Gastroesophageal sphincter (tissue), 3 donors: Measurements from ENCODE around the gene FASTKD2.

Source experiments
- CTCF ChIP-seq, 4 experiments: fragments of 200-600 bp in 2 of 4; fragments of 450-650 bp in 2 of 4; sonication (generic) in 1 of 4; IDR thresholded peaks; one replicate each; pipeline ENCODE4 v1.5.1; 2017 to 2019; ENCODE audit warnings: antibody characterized with exemption in 4 of 4, mild to moderate bottlenecking in 2 of 4, moderate library complexity in 2 of 4
- POLR2A ChIP-seq, 2 donors: fragments of 450-650 bp; IDR thresholded peaks; one replicate each; pipeline ENCODE4 v1.6.1; 2017; ENCODE audit warnings: antibody characterized with exemption in 2 of 2, mild to moderate bottlenecking in 2 of 2, moderate library complexity in 1 of 2
- POLR2AphosphoS5 ChIP-seq: sonication (generic); formaldehyde crosslinking; IDR thresholded peaks from one replicate; pipeline ENCODE4 v1.6.1; 2017; ENCODE audit warnings: antibody characterized with exemption

DNA sequence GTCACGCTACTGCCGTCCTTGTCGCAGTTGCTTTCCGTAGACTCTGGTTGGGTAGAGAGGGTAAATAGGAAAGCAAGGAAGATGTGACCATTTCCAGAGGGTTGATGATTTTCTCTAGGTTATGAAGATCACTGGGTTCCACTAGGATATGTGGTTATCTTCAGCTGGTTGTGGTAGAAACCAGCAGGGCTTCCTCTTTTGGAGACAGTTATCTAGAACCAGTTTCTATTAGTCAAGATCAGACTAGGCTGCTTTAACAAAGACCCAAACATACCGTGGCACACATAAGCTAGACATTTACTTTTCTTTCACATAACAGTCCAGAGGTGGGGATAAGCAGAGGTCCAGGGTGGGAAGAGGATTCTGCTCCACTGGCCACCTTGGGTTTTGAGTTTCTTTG is 59.6 kb downstream of the FASTKD2 start:
- TF ChIP-seq CTCF (IDR thresholded peaks at IDR 0.05) (no peak), POLR2A (IDR thresholded peaks at IDR 0.05) (no peak), POLR2AphosphoS5 (no peak)
